Endothelial cell of hepatic sinusoid (primary cell): Measurements from ENCODE around the gene ARHGAP35.
"Not testable (repeated sequence)": the region's sequence is repeated elsewhere in the genome, so short reads cannot be mapped to it uniquely, and the experiment has no call there.

Experiments
- in situ Hi-C: cut with HindIII; loops from 2 replicates; pipeline ENCODE4 v1.10.0; 2017; ENCODE audit warnings: low sequenced_read_pairs

The ARHGAP35 gene

DNA sequence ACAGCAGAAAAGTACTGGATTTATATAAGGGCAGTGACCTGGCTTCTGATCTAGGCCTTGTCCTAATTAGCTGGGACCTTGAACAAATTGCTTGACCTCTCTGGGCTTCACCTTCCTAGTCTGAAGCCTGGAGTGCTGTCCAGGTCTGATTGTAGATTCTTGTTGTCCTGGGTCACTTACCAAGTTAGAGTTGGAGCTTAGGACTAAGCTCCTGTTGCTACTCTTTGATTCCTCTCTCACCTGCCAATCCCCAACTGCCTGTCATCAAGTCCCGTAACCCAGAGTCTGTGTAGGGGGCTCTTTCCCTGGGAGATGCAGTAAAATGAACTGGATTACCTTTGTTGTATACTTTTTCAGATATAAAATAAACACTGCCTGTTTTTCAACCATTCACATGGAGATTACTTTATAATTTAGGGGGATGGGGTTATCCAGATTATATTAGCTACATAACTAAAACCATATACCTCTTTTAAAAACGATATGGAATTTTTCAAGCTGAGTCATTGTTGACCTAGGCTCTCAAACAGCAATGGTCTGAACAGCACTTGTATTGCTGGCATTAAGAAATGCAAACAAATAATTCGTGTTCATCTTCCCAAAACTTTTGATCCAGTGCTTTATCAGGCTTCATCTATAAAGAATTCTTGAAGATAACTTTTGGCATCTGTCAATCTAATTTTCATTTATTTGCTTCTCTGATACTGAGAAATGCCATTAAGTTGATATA lies 5.8 kb downstream of the ARHGAP35 start:
- in situ Hi-C loops, result no loop called here

DNA sequence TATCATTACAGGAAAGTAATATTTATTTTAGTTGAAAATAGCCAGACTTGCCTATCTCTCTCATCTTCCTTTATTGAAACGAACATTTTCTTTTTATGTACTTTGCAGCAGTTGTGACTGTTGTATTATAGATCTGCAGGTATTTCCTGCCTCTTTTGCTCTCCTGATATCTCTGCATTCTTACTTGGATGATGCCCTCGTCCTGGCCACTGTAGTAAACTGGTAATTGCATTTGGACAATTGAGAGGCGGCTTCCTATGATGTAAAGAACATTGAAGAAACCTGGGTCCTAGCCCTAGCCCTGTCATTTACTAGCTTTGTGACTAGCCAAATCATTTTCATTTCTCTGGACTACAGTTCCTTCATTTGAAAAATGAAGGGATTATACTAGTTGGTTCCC lies 6.4 kb downstream of the ARHGAP35 start:
- in situ Hi-C loops, result no loop called here

DNA sequence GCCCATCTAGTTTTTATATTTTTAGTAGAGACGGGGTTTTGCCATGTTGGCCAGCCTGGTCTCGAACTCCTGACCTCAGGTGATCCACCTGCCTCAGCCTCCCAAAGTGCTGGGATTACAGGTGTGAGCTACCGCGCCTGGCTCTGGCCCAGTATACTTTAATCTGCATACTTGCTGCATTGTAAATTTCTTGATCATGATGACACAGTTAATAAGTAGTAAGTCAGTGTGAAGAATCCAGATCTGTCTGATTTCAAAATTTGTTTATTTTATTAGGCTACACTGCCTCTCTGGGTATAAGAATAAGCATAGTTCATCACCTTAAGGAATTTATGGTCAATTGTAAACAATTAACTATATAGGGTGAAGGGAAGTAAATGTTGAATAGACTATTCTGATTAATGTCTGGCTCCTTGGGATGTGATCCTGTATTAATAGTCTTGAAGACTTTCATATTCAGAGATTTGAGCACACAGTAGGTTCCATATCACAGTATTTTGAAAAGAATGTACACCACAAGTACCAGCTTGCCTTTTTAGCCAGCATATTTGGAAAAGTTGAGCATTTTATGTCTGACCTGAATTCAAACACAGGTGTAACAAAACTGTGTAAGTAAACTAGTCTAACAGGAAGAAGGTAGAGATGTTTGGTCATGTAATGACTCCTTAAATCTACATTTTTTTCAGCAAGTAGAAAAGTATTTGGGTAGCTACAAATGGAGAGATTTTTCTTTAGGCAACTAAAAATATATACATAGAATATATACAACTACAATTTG lies 7.4 kb downstream of the ARHGAP35 start:
- in situ Hi-C loops, result no loop called here

DNA sequence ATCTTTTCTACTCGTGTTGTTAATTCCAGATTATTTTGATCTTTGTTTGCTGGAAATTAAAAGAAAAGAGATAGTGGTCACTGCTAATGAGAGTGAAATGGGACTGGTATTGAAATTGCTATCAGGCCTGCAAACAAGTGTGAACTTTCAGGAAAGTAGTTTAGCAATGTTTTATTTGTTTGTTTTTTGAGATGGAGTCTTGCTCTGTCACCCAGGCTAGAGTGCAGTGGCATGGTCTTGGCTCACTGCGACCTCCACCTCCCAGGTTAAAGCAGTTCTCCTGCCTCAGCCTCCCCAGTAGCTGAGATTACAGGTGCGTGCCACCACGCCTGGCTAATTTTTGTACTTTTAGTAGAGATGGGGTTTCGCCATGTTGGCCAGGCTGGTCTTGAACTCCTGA lies 10.4 kb downstream of the ARHGAP35 start:
- in situ Hi-C loops, result not testable (repeated sequence)

DNA sequence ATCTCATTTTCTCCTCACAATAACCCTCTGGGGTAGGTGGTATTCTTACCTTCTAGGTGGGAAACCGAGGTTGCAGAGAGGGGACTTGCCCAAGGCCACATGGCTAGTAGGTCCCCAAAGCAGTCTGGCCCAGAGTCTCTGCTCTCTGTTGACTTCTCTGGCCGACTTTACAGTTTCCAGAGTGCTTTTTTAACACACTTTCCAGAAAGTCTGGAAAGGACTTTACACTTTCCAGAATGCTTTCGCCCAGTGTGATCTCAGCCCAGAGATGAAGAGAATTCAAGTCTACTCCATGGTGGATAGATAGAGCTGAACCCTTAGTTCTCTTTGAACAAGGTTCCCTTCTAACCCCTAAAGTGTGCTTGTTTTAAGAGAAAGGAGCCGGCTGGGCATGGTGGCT lies 12.2 kb downstream of the ARHGAP35 start:
- in situ Hi-C loops, result no loop called here

DNA sequence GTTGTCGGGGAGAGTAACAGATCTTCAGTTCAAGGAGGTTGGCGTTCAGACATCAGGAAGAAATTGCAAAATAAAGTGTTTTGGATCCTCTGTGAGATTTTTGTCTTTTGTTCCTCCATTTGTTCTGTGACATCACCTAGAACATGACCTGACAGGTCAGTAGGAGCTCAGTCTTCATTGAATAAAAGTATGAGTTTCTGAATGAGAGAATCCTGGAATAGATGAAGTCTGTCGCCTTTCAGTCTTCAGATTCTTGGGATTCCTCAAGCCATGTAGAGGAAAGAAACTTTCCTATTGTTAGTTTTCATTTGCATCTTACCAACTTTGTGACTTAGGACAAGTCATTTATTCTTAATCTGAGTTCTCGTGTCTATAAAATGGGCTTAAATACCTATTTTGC lies 14.4 kb downstream of the ARHGAP35 start:
- in situ Hi-C loops, result no loop called here

DNA sequence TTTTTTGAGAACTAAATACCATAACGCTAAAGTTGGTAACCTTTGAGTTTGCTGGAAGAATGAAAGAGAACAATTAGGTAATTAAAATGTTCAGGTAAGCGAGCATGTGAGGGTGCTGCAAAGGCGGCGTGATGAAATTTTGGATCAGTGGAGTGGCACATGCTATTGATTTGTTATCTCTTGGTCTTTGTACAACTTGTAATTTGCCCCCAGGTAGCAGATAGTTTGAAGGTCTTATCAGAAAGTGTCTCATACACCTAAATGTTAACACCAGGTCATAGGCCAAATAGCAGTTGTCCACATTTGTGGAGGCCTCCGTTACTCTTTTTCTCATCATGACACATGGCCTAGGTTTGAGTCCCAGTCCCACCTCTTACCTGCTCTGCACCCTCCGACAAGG lies 14.9 kb downstream of the ARHGAP35 start:
- in situ Hi-C loops, result no loop called here

DNA sequence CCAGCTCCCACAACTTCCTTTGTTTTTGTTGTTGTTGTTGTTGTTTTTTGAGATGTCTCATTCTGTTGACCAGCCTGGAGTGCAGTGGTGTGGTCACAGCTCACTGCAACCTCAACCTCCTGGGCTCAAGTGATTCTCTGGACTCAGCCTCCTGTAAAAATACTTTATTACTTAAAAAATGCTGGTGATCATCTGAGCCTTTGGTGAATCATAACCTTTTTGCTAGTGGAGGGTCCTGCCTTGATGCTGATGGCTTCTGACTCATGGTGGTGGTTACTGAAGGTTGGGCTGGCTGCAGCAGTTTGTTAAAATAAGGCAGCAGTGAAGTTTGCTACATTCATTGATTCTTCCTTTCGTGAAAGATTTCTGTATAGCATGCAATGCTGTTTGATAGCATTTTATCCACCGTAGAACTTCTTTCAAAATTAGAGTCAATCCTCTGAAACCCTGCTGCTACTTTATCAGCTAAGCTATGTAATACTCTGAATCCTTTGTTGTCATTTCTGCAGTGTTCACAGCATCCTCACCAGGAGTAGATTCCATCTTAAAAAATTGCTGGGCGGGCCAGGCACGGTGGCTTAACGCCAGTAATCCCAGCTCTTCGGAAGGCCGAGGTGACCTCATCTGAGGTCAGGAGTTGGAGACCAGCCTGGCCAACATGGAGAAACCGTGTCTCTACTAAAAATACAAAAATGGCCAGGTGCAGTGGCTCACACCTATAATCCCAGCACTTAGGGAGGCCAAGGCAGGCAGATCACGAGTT lies 18.0 kb downstream of the ARHGAP35 start:
- in situ Hi-C loops, result no loop called here

DNA sequence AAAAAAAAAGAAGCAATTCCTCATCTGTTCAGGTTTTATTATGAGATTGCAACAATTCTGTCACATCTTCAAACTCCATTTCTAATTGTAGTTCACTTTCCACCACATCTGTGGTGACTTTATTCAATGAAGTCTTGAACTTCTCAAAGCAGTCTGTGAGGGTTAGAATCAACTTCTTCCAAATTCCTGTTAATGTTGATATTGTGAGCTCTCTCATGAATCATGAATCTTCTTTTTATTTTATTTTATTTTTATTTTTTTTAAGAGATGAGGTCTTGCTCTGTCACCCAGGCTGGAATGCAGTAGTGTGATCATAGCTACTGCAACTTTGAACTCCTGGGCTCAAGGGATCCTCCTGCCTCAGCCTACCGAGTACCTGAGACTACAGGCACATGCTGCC lies 19.6 kb downstream of the ARHGAP35 start:
- in situ Hi-C loops, result no loop called here

DNA sequence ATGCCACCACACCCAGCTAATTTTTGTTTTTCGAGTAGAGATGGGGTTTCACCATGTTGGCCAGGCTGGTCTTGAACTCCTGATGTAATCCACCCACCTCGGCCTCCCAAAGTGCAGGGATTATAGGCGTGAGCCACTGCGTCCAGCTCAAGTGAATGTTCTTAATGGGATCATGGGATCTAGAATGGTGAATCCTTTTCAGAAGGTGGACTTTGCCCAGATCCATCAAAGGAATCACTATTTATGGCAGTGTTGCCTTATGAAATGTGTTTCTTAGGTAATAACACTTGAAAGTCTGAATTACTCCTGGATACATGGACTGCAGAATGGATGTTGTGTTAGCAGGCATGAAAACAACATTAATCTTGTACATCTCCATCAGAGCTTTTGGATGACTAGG lies 20.3 kb downstream of the ARHGAP35 start:
- in situ Hi-C loops, result no loop called here

DNA sequence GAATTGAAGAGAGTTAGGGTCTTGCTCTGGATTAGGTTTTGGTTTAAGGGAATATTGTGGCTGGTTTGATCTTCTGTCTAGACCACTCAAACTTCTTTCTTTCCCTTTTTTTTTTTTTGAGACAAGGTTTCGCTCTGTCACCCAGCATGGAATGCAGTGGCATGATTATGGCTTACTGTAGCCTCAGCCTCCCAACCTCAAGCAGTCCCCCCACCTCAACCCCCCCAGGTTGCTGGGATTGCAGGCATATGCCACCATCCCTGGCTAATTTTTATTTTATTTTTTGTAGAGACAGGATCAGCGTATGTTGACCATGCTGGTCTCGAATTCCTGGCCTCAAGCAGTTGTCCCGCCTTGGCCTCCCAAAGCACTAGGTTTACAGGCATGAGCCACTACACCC lies 21.2 kb downstream of the ARHGAP35 start:
- in situ Hi-C loops, result no loop called here

DNA sequence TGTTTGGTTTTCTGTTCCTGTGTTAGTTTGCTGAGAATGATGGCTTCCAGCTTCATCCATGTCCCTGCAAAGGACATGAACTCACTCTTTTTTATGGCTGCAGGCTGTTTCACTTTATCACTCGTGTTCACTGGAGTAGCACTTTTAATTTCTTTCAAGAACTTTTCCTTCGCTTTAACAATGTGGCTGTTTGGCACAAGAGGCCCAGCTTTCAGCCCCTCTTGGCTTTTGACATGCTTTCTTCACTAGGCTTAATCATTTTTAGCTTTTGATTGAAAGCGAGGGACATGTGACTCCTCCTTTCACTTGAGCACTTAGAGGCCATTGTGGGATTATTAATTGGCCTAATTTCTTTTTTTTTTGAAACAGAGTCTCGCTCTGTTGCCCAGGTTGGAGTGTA lies 22.0 kb downstream of the ARHGAP35 start:
- in situ Hi-C loops, result not testable (repeated sequence)

DNA sequence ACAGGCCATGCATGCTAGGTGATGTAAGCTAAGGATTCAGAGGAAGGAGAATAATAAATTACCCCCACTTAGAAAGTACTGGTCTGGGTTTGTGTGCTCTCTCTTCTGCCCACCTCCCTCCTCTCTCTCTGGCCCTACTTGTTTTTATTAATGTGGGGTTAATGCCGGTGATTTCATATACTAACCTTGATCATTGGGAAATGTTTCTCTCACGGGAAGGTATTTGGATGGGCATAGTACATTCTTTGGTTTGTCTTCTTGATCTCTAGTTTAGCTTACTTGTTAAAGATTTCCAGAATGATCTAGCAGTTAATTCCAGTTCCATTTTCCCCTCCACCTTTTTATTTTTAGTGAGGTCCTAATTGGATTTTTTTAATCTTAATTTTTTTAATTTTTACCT lies 24.6 kb downstream of the ARHGAP35 start:
- in situ Hi-C loops, result no loop called here

DNA sequence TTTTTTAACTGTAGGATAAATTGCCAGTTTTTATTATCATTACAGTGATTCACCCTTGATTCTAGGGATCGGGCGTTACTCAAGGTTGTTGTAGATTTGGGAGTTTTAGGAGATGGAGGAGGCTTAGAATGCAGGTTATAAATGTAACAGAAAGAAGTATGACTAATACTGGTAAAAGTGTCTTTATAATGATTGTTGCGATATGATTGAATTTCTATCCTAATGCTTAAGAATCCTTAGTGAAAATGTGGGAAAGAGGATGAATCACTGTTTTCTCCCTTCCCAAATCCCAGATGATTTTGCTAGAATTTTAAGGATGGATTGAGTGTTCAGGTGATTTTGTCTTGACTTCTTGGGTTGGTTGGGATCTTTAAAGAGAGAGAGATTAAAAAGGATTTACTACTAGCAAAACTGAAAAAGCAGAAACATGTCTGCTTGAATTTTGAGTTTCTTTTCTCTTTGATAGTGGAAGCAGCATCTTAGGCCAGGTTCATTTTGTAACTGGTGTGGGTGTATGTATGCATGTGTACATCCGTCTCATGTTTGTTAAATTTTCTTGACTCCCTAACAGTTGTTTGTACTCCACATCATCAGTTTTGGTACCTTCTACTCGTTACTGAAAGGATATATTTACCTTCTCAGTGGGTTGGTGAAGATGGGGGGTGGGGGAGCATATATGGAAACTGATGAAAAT lies 25.9 kb downstream of the ARHGAP35 start:
- in situ Hi-C loops, result no loop called here

DNA sequence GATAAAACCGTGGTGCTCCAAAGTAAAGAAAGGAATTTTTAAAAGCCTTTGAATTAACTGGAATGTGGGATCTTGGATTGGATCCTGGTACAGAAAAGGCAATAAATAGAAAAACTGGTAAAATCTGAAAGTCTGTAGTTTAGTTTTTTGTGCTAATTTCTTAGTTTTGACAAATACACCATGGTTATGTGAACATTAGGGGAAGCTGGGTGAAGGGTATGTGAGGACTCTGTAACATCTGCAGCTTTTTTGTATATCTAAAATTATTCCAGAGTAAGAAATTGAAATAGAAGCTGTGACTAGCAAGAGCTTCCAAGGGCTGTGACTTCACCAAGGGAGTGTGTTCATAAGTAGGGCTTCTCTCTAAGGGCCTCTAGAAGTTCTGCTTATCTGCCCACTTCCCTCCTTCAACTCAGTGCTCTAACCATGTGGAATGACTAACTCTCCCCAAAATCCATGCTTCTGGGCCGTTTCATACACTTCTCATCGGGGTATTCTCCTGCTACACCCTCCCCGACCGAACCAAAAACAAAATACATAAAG lies 26.5 kb downstream of the ARHGAP35 start:
- in situ Hi-C loops, result no loop called here

DNA sequence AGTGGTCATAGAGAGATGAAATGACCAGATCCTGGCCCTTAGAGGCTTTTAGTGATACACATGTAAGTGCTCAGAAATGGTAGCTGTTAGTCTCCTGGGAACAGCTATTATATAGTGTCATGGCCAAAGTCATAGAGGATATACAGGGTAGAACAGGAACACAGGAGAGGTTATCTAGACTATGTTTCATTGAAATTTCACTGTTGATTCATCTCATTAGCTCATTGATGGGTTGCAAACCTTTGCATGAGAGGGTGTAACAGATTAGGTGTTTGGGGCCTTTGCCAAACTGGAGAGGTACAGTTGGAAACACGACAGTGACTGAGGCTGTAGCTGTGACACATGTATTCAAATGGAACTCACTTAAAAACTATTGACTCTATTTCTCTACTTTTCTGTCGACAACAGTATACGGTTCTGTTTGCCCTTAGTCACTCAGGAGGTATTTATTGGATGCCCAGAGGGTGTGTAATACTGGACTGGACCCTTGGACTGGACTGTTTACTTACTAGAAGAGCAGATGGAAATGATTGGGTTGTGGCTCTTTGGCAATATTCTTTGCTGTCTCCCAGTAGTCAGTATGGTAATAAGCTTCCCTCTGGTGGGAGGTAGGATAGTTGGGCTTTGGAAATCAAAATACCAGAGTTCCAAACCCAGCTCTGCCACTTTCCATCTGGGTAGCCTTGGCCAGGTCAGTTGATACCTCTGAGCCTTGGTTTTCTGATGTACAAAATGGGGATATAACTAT lies 29.8 kb downstream of the ARHGAP35 start:
- in situ Hi-C loops, result loop anchor here (5.0 kb wide), 2 partner anchors 68 to 97 kb away; no protein-coding TSS in a partner anchor

DNA sequence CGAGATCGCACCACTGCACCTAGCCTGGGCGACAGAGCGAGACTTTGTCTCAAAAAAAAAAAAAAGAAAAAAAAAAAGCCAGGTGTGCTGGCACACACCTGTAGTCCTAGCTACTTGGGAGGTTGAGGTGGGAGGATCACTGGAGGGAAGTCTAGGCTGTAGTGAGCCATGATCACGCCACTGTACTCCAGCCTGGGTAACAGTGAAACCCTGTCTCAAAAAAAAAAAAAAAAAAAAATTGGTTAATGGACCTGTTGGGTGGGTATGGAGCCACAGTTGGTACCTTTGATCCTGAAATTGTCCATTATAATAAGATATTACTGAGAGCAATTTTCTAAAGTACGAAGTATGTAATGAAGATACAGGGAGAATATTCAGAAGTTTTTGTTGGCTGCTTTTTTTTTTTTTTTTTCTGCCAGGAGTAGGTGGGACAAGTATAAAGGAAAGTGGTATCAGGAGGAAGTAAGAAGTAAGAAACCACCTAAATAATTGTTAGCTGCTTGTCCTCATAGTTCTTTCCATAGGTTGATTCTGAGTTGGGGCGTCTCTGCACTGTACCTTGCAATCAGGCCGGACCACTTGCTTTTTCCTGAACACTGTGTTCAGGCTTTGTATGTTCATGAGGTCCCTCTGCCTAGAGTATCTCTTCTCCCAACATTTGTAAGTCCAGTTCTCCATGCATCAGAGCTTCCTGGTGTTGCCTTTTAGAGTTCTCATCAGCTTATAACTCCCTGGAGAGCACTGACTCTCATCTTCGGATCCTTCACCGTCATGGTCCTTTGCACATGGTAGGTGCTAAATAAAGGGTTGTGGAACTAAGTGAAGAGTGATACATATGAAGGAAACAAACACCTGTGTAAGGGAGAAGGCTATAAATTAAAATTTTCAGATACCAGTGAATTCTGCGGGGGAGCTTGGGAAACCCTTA lies 31.7 kb downstream of the ARHGAP35 start:
- in situ Hi-C loops, result loop anchor here (5.0 kb wide), 2 partner anchors 70 to 95 kb away; no protein-coding TSS in a partner anchor

DNA sequence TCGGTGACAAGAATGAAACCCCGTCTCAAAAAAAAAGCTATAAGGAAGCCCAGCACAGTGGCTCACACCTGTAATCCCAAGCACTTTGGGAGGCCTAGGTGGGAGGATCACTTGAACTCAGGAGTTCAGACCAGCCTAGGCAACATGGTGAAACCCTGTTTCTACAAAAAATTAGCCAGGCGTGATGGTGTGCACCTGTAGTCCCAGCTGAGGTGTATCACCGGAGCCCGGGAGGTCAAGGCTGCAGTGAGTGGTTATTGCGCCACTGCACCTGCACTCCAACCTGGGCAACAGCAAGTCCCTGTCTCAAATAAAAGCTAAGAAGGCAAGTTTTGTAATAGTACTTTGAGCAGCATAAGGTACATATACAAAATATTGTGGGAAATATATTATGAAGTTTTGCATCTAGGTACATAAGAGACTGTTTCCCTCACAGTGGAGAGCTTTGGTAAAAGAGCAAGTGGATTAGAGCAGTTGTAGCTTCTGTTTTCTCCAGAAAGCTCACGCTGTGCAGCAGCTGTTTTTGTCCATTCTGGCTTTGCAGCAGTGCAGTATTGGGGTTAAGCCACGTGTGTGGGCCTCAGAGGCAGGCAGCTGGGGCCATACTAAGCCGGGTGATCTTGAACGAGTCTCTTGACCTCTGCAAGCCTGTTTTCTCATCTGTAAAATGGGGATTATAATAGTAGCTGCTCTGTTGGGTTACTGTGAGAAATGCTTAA lies 35.4 kb downstream of the ARHGAP35 start:
- in situ Hi-C loops, result no loop called here
